ENCODE data around the gene PLEKHA3.

Gene PLEKHA3

DNA sequence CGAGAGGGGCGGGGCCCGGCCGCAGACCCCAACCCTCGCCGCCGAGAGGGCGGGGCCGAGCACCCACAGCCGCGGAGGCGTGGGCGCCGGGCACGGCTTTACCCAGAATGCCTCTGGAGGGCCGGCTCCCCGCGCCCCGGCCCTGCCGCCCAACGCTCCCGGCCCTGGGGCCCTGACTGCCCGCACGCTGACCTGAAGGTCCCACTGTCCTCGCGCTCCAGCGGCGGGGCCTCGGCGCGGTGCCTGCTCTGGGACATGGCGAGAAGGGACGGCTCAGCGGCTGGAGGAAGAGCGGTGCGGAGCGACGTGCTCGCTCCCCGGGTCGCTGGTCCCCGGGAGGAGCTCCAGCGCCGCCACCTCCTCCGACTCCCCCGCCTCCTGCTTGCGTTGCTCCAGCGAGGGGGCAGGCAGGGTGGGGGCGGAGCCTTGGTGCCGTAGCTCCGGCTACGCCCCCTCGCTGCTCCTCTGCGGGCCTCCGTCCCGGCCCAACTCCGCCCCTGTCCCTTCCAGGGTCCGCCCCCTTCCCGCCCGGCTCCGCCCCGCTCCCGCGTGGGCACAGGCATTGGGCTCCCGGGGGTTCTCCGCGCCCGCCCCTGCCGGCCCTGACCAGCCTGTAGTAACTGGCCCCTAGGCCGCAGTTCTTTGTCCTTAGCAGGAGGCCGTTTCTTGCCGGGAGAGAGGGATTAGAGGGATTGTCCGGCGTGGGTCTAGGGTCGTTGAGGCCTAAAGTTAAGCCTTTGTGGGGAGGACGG, 29.3 kb upstream of the PLEKHA3 start, which contains the start of the genes PJVK and PRKRA:
PJVK (plus strand) TSS at position 605 of the 752 bp plus-strand sequence. CDS start 2,032 bp downstream, outside the sequence.
PRKRA (minus strand) TSS at position 402 of the 752 bp plus-strand sequence; CDS start at position 257, 145 bp downstream.
- Histone ChIP-seq H3K4me1 (ENCODE audit: insufficient read depth, low read length, poor library complexity, severe bottlenecking) (peaks cover 30% of the 10 kb centered on the region), H3K4me3 (ENCODE audit: low read length, poor library complexity, severe bottlenecking) (peak within 1 kb of the TSS; percentile 75), H3K9me2 (replicated peaks; ENCODE audit: low read depth, low read length) (no peaks in the 10 kb centered on the region), H3K9me3 (ENCODE audit: insufficient read depth, low read depth, low read length) (no peaks in the 10 kb centered on the region), H3K9ac (ENCODE audit: low read depth, low read length, poor library complexity, severe bottlenecking) (peak within 1 kb of the TSS; percentile 100), H2AFZ (ENCODE audit: low read length) (peak within 1 kb of the TSS; percentile 88), H3F3A (ENCODE audit: low read depth) (no peaks in the 10 kb centered on the region), H4K20me1 (ENCODE audit: insufficient read depth, low read length, poor library complexity, severe bottlenecking) (peaks cover 27% of the 10 kb centered on the region), H3K4me2 (ENCODE audit: low read depth, low read length, poor library complexity, severe bottlenecking) (peak within 1 kb of the TSS; percentile 85), H3K36me3 (ENCODE audit: insufficient read depth, low read length) (peaks cover 5% of the 10 kb centered on the region), H3K27me3 (ENCODE audit: insufficient read depth, low read length, poor library complexity, severe bottlenecking) (no peaks in the 10 kb centered on the region), H3K79me2 (ENCODE audit: insufficient read depth, low read length) (peaks cover 50% of the 10 kb centered on the region)
- TF ChIP-seq, protein P1, sequence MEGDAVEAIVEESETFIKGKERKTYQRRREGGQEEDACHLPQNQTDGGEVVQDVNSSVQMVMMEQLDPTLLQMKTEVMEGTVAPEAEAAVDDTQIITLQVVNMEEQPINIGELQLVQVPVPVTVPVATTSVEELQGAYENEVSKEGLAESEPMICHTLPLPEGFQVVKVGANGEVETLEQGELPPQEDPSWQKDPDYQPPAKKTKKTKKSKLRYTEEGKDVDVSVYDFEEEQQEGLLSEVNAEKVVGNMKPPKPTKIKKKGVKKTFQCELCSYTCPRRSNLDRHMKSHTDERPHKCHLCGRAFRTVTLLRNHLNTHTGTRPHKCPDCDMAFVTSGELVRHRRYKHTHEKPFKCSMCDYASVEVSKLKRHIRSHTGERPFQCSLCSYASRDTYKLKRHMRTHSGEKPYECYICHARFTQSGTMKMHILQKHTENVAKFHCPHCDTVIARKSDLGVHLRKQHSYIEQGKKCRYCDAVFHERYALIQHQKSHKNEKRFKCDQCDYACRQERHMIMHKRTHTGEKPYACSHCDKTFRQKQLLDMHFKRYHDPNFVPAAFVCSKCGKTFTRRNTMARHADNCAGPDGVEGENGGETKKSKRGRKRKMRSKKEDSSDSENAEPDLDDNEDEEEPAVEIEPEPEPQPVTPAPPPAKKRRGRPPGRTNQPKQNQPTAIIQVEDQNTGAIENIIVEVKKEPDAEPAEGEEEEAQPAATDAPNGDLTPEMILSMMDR (conservative IDR thresholded peaks at IDR 0.05; ENCODE audit: low read length), result no peak
- no peak for TF ChIP-seq EZH2phosphoT487 (IDR thresholded peaks at IDR 0.05; ENCODE audit: borderline replicate concordance)

DNA sequence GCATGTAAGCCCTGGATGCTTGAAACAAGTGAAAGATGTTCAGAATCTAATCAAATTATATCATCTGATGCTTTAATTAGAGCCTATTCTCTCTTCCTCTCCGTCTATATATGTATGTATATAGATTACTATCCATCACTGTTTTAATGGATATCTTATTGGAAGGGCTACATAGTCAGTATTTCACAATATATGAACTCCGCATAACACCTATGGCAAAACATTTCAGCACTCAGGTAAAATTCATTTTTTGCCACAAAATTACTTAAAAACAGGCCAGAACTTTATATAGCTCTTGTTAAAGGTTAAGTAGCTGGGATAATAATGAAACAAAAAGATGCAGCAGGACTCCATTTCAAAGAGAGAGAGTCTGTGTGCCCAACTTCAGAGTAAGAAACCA, 27.9 kb upstream of the PLEKHA3 start:
- H2AFZ ChIP-seq (ENCODE audit: low read length), result no peak overlapping the region
- peak overlapping the region; percentile 100 for H3K9ac ChIP-seq (ENCODE audit: low read depth, low read length, poor library complexity, severe bottlenecking)

DNA sequence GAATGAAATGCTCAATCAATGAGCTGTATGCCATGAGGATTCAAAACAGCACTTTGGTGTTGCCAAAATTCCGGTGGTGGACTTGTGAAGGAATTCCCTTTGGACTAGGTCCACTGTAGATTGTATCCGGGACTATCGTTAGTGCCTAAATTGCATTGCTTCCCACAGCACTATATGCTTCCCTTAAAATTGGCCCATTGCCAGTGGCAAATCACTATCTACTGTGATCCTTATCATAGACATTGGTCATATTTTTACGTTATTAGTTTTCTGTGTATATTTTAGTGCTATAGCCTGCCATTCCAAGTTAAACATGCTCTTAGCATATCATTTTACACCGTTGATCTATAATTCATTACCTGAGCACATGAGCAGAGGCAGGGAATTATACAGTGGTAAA, 27.4 kb upstream of the PLEKHA3 start:
- Histone ChIP-seq H3K4me2 (ENCODE audit: low read depth, low read length, poor library complexity, severe bottlenecking) (no peak overlapping the region), H3F3A (ENCODE audit: low read depth) (no peaks in the 10 kb centered on the region), H3K27me3 (ENCODE audit: insufficient read depth, low read length, poor library complexity, severe bottlenecking) (no peaks in the 10 kb centered on the region), H3K9ac (ENCODE audit: low read depth, low read length, poor library complexity, severe bottlenecking) (peak overlapping the region; percentile 100), H3K4me3 (ENCODE audit: low read length, poor library complexity, severe bottlenecking) (no peak overlapping the region), H3K36me3 (ENCODE audit: insufficient read depth, low read length) (no peaks in the 10 kb centered on the region; the same call in 1 of the 2 replicates), H2AFZ (ENCODE audit: low read length) (no peak overlapping the region), H4K20me1 (ENCODE audit: insufficient read depth, low read length, poor library complexity, severe bottlenecking) (peaks cover 26% of the 10 kb centered on the region), H3K79me2 (ENCODE audit: insufficient read depth, low read length) (peaks cover 39% of the 10 kb centered on the region), H3K9me3 (ENCODE audit: insufficient read depth, low read depth, low read length) (no peaks in the 10 kb centered on the region), H3K9me2 (replicated peaks; ENCODE audit: low read depth, low read length) (no peaks in the 10 kb centered on the region), H3K4me1 (ENCODE audit: insufficient read depth, low read length, poor library complexity, severe bottlenecking) (peaks cover 30% of the 10 kb centered on the region)
- no peak for TF ChIP-seq EZH2phosphoT487 (IDR thresholded peaks at IDR 0.05; ENCODE audit: borderline replicate concordance)
- TF ChIP-seq, protein P1 (conservative IDR thresholded peaks at IDR 0.05; ENCODE audit: low read length), result no peak

More for the DNA sequence above, 27.9 kb upstream of the PLEKHA3 start:
- Histone ChIP-seq H3K79me2 (ENCODE audit: insufficient read depth, low read length) (peaks cover 42% of the 10 kb centered on the region), H4K20me1 (ENCODE audit: insufficient read depth, low read length, poor library complexity, severe bottlenecking) (peaks cover 27% of the 10 kb centered on the region), H3K27me3 (ENCODE audit: insufficient read depth, low read length, poor library complexity, severe bottlenecking) (no peaks in the 10 kb centered on the region), H3K9me3 (ENCODE audit: insufficient read depth, low read depth, low read length) (no peaks in the 10 kb centered on the region), H3K9me2 (replicated peaks; ENCODE audit: low read depth, low read length) (no peaks in the 10 kb centered on the region), H3F3A (ENCODE audit: low read depth) (no peaks in the 10 kb centered on the region), H3K4me2 (ENCODE audit: low read depth, low read length, poor library complexity, severe bottlenecking) (peak overlapping the region; percentile 82), H3K36me3 (ENCODE audit: insufficient read depth, low read length) (no peaks in the 10 kb centered on the region; the same call in 1 of the 2 replicates), H3K4me1 (ENCODE audit: insufficient read depth, low read length, poor library complexity, severe bottlenecking) (peaks cover 30% of the 10 kb centered on the region), H3K4me3 (ENCODE audit: low read length, poor library complexity, severe bottlenecking) (peak overlapping the region; percentile 75)
- TF ChIP-seq, protein P1 (conservative IDR thresholded peaks at IDR 0.05; ENCODE audit: low read length), result no peak
- TF ChIP-seq EZH2phosphoT487 (IDR thresholded peaks at IDR 0.05; ENCODE audit: borderline replicate concordance), result no peak
